Measurements from ENCODE around the gene CABS1. TPM values are rescaled to one million over a fixed set of nuclear protein-coding genes. Genes with fewer than 3 reads are reported as not detected.

CABS1 gene
- total RNA-seq, 1 donor from 2014 or later = not detected

DNA sequence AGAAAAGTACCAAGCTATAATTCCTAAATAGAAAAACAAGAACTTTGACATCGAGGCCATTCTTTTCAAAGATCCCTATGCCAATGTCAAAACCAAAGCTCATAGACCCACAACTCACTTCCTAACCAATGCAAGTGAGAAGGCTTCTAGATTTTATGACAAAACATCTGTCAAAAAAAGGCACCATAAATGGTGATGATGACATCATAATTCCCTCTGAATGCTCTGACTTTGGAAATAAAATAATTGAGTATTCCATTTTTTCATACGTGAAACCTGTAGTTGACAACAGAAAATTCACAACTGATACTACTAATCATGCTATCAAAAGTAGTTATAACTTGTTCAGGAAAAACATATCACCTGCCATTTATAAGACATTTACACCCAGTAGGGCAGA, 8.7 kb upstream of the CABS1 start:
- no peak for DNase-seq (ENCODE audit: low read depth)
- no peaks in the 10 kb centered on the region for H3K27me3 ChIP-seq (ENCODE audit: control insufficient read depth, insufficient read depth, low read length)
- TF ChIP-seq, protein P1, sequence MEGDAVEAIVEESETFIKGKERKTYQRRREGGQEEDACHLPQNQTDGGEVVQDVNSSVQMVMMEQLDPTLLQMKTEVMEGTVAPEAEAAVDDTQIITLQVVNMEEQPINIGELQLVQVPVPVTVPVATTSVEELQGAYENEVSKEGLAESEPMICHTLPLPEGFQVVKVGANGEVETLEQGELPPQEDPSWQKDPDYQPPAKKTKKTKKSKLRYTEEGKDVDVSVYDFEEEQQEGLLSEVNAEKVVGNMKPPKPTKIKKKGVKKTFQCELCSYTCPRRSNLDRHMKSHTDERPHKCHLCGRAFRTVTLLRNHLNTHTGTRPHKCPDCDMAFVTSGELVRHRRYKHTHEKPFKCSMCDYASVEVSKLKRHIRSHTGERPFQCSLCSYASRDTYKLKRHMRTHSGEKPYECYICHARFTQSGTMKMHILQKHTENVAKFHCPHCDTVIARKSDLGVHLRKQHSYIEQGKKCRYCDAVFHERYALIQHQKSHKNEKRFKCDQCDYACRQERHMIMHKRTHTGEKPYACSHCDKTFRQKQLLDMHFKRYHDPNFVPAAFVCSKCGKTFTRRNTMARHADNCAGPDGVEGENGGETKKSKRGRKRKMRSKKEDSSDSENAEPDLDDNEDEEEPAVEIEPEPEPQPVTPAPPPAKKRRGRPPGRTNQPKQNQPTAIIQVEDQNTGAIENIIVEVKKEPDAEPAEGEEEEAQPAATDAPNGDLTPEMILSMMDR (IDR thresholded peaks at IDR 0.05; ENCODE audit: insufficient read depth, low read length, poor library complexity, severe bottlenecking) = no peak
- no peaks in the 10 kb centered on the region for H3K36me3 ChIP-seq (ENCODE audit: control insufficient read depth, insufficient read depth, low read length)
- no peak overlapping the region for H3K4me3 ChIP-seq (ENCODE audit: low read depth, low read length)

DNA sequence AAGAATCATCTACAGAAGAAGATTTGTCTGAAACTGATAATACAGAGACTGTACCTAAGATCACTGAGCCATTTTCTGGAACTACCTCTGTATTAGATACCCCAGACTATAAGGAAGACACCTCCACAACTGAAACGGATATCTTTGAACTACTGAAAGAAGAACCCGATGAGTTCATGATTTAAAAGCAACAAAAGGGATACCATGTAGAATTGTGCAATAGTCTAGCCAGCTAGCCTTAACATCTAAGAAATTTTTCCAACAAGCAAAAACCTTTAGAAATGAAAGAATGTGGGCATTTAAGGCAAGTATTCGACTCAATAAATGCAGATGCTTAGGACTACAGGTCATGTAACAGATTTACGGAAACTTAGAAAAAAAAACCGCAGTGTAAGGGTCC, 1.3 kb downstream of the CABS1 start:
- H3K4me3 ChIP-seq (ENCODE audit: low read depth, low read length) = no peak overlapping the region
- no peaks in the 10 kb centered on the region for H3K36me3 ChIP-seq (ENCODE audit: control insufficient read depth, insufficient read depth, low read length)
- TF ChIP-seq, protein P1 (IDR thresholded peaks at IDR 0.05; ENCODE audit: insufficient read depth, low read length, poor library complexity, severe bottlenecking) = no peak
- no peak for DNase-seq (ENCODE audit: low read depth)
- no peaks in the 10 kb centered on the region for H3K27me3 ChIP-seq (ENCODE audit: control insufficient read depth, insufficient read depth, low read length)

DNA sequence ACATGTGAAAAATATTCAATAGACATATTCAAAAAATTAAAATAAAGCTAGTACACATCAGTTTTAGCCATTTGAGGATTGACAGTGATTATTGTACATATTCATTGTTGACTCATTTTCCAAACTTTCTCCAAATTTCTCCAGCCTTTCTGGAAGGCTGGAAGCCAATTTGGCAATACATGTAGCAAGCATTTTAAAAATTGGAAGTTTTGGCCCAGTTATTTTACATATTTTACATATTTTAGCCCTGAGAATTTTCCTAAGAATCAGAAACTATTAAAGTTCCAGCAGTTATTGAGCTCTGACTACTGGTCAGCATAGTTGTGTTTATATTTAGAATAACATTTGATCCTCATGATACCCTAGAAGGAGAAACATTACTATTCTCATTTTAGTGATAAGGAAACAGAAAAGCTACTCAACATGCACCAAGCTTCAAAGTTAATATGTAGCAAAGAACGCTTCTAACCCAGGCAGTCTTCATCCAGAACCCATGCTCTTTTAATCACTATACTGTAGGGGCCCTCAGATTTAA, 3.2 kb downstream of the CABS1 start:
- Histone ChIP-seq H3K4me3 (ENCODE audit: low read depth, low read length) (no peak overlapping the region), H3K27me3 (ENCODE audit: control insufficient read depth, insufficient read depth, low read length) (no peaks in the 10 kb centered on the region)
- TF ChIP-seq, protein P1 (IDR thresholded peaks at IDR 0.05; ENCODE audit: insufficient read depth, low read length, poor library complexity, severe bottlenecking) = no peak

DNA sequence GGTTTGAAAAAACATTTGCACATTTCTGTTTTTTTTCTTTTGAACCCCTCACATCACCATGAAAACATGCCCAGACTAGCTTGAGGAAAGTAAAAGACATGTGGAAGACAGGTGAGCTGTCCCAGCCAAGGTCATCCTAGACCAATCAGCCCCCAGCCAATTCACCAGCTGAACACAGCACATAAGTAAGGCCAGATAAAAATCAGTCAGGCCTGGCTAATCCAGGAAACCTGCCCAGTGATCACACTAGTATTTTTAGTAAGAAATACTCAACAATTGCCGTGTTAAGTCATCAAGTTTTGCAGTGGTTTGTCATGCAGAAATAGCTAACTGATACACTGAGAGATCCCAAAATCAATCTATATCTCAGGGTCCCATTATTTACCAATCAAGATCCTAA, 21.4 kb downstream of the CABS1 start:
- TF ChIP-seq, protein P1 (IDR thresholded peaks at IDR 0.05; ENCODE audit: insufficient read depth, low read length, poor library complexity, severe bottlenecking) = no peak
- no peaks in the 10 kb centered on the region for H3K27me3 ChIP-seq (ENCODE audit: control insufficient read depth, insufficient read depth, low read length)
- no peak overlapping the region for H3K4me3 ChIP-seq (ENCODE audit: low read depth, low read length)
- DNase-seq (ENCODE audit: low read depth) = no peak
- H3K36me3 ChIP-seq (ENCODE audit: control insufficient read depth, insufficient read depth, low read length) = no peaks in the 10 kb centered on the region

More for the DNA sequence above, 3.2 kb downstream of the CABS1 start:
- no peaks in the 10 kb centered on the region for H3K36me3 ChIP-seq (ENCODE audit: control insufficient read depth, insufficient read depth, low read length)
- no peak for DNase-seq (ENCODE audit: low read depth)

DNA sequence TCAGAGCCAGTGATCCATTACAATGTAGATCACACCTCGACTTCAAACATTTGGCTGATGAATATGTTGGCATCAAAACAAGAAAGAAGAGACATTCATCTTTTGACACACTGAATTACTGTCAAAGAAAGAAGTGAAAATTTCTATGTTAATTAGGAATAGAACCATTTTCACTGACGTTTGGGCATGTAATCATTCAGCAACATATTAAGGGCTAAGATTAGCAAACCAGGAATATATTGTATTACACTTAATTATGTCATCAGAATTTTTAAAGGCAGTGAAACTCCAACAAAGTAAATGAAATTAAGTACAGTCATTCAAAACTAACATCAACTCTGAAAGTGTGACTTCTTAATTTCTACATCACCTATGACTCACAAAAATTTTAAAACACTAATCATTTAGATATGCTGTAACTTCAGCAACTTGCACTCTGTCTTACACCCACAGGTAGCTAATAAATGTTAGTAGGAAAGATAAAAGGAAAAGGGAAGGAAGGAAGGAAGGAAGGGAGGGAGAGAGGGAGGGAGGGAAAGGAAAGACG, 24.4 kb downstream of the CABS1 start:
- DNase-seq (ENCODE audit: low read depth) = no peak
- TF ChIP-seq, protein P1 (IDR thresholded peaks at IDR 0.05; ENCODE audit: insufficient read depth, low read length, poor library complexity, severe bottlenecking) = no peak
- Histone ChIP-seq H3K36me3 (ENCODE audit: control insufficient read depth, insufficient read depth, low read length) (no peaks in the 10 kb centered on the region), H3K27me3 (ENCODE audit: control insufficient read depth, insufficient read depth, low read length) (no peaks in the 10 kb centered on the region), H3K4me3 (ENCODE audit: low read depth, low read length) (no peak overlapping the region)

DNA sequence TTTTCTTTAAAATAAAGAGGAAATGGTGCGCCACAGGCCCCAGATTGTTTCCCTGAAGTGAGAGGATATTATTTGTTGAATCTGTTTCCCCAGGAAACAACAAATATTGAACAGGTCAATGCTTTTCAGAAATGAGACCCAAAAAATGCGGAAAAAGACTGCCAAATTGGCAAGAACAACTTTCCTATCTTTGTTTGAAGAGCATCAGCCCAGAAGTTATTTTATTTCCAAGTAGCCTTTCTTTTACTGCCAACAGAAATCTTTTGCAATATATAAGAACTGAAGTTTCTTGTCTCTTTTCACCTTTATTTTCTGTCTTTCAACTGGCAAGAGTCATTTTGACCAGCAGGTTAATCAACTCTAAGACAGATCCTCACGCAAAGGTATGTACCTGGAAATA, 25.7 kb downstream of the CABS1 start, which contains the start of gene SMR3A:
Gene SMR3A (plus strand): TSS at position 301 of the 400 bp plus-strand sequence. CDS start 1,356 bp downstream, outside the sequence.
- no peak within 1 kb of the TSS for H3K4me3 ChIP-seq (ENCODE audit: low read depth, low read length)
- no peak for DNase-seq (ENCODE audit: low read depth)
- no peaks in the 10 kb centered on the region for H3K27me3 ChIP-seq (ENCODE audit: control insufficient read depth, insufficient read depth, low read length)
- TF ChIP-seq, protein P1 (IDR thresholded peaks at IDR 0.05; ENCODE audit: insufficient read depth, low read length, poor library complexity, severe bottlenecking) = no peak
- no peaks in the 10 kb centered on the region for H3K36me3 ChIP-seq (ENCODE audit: control insufficient read depth, insufficient read depth, low read length)
